Activated T-helper 17 cell treated with anti-CD3 and anti-CD28 coated beads, Interleukin-2, amount 50 U/mL, for 72 hours (primary cell): ENCODE measurements around the gene CASS4. TPM values are rescaled to one million over a fixed set of nuclear protein-coding genes. Genes with fewer than 3 reads are reported as not detected.
A peak's percentile ranks its signal among the peaks of the same experiment; 100 is the strongest.

Experiments
- ATAC-seq: fragments of 150-1000 bp; cut with Tn5 transposase; replicated peaks from 2 replicates; pipeline ENCODE4 v1.10.0; 2021; ENCODE audit warnings: mild to moderate bottlenecking, moderate library complexity
- H3K27ac Mint-ChIP-seq: one replicate; pipeline ENCODE4 v1.8.0; 2022; ENCODE audit warnings: mixed read lengths
- H3K27me3 Mint-ChIP-seq: one replicate; pipeline ENCODE4 v1.8.0; 2022; ENCODE audit warnings: mixed read lengths
- H3K36me3 Mint-ChIP-seq: one replicate; pipeline ENCODE4 v1.8.0; 2022; ENCODE audit warnings: low read depth, mild to moderate bottlenecking, mixed read lengths
- H3K4me1 Mint-ChIP-seq: one replicate; pipeline ENCODE4 v1.8.0; 2022; ENCODE audit warnings: mixed read lengths
- H3K4me3 Mint-ChIP-seq: one replicate; pipeline ENCODE4 v1.8.0; 2022; ENCODE audit warnings: mild to moderate bottlenecking, mixed read lengths
- H3K9me3 Mint-ChIP-seq: one replicate; pipeline ENCODE4 v1.8.0; 2022; ENCODE audit warnings: mixed read lengths
- total RNA-seq, 2 donors: library from RNA; stranded (reverse); gene quantifications; one replicate each; pipeline ENCODE4 v1.2.3, GENCODE V29; 2022

CASS4 gene
- total RNA-seq = 1 to 10 TPM; 5.1 to 9.4 TPM

GRCh38 chr20:56411759-56412472 lies at the start of gene CASS4:
Gene CASS4, plus strand, starts transcription at chr20:56412260. Its CDS starts 199 bp downstream, at chr20:56412459.
- peaks cover 20% of the 10 kb centered on the region for H3K4me1 Mint-ChIP-seq
- peak; percentile 49 for ATAC-seq
- no peaks in the 10 kb centered on the region for H3K27me3 Mint-ChIP-seq
- H3K9me3 Mint-ChIP-seq = no peaks in the 10 kb centered on the region
- H3K36me3 Mint-ChIP-seq = peaks cover 69% of the 10 kb centered on the region
- H3K4me3 Mint-ChIP-seq = peak within 1 kb of the TSS; percentile 80
- peak within 1 kb of the TSS; percentile 86 for H3K27ac Mint-ChIP-seq

- Mint-ChIP-seq H3K27ac (no peak overlapping the region), H3K36me3 (peaks cover 24% of the 10 kb centered on the region), H3K9me3 (no peaks in the 10 kb centered on the region), H3K27me3 (no peaks in the 10 kb centered on the region), H3K4me3 (no peak overlapping the region), H3K4me1 (peaks cover 5% of the 10 kb centered on the region)
- no peak for ATAC-seq
These were observed 49.1 kb upstream of the CASS4 start for GRCh38 chr20:56362833-56363413.

GRCh38 chr20:56363491-56363890 lies 48.6 kb upstream of the CASS4 start:
- Mint-ChIP-seq H3K27me3 (no peaks in the 10 kb centered on the region), H3K36me3 (peaks cover 30% of the 10 kb centered on the region), H3K9me3 (no peaks in the 10 kb centered on the region), H3K27ac (no peak overlapping the region), H3K4me3 (no peak overlapping the region), H3K4me1 (peaks cover 5% of the 10 kb centered on the region)
- no peak for ATAC-seq

GRCh38 chr20:56368351-56369134 lies 43.5 kb upstream of the CASS4 start:
- Mint-ChIP-seq H3K36me3 (peaks cover 67% of the 10 kb centered on the region), H3K27me3 (no peaks in the 10 kb centered on the region), H3K4me1 (peaks cover 6% of the 10 kb centered on the region), H3K4me3 (no peak overlapping the region), H3K9me3 (no peaks in the 10 kb centered on the region), H3K27ac (no peak overlapping the region)
- ATAC-seq = no peak

GRCh38 chr20:56369179-56369578 lies 42.9 kb upstream of the CASS4 start:
- Mint-ChIP-seq H3K9me3 (no peaks in the 10 kb centered on the region), H3K4me3 (no peak overlapping the region), H3K27me3 (no peaks in the 10 kb centered on the region), H3K27ac (no peak overlapping the region), H3K36me3 (peaks cover 73% of the 10 kb centered on the region), H3K4me1 (peaks cover 6% of the 10 kb centered on the region)
- ATAC-seq = no peak

GRCh38 chr20:56371977-56372376 lies 40.1 kb upstream of the CASS4 start:
- Mint-ChIP-seq H3K9me3 (no peaks in the 10 kb centered on the region), H3K27me3 (no peaks in the 10 kb centered on the region), H3K4me3 (no peak overlapping the region), H3K27ac (no peak overlapping the region), H3K4me1 (peaks cover 6% of the 10 kb centered on the region), H3K36me3 (peaks cover 79% of the 10 kb centered on the region)
- no peak for ATAC-seq

- Mint-ChIP-seq H3K4me1 (peaks cover 6% of the 10 kb centered on the region), H3K27ac (peak overlapping the region; percentile 8), H3K9me3 (no peaks in the 10 kb centered on the region), H3K36me3 (peaks cover 78% of the 10 kb centered on the region), H3K4me3 (no peak overlapping the region), H3K27me3 (no peaks in the 10 kb centered on the region)
- ATAC-seq = peak; percentile 85
These were observed 39.2 kb upstream of the CASS4 start for GRCh38 chr20:56372850-56373249.

GRCh38 chr20:56373942-56374341 lies 38.1 kb upstream of the CASS4 start:
- peaks cover 6% of the 10 kb centered on the region for H3K4me1 Mint-ChIP-seq
- peaks cover 79% of the 10 kb centered on the region for H3K36me3 Mint-ChIP-seq
- H3K27ac Mint-ChIP-seq = no peak overlapping the region
- no peaks in the 10 kb centered on the region for H3K9me3 Mint-ChIP-seq
- H3K4me3 Mint-ChIP-seq = no peak overlapping the region
- ATAC-seq = peak; percentile 74
- no peaks in the 10 kb centered on the region for H3K27me3 Mint-ChIP-seq

GRCh38 chr20:56376331-56376730 lies 35.7 kb upstream of the CASS4 start:
- Mint-ChIP-seq H3K27ac (no peak overlapping the region), H3K36me3 (peaks cover 79% of the 10 kb centered on the region), H3K4me3 (no peak overlapping the region), H3K27me3 (no peaks in the 10 kb centered on the region), H3K4me1 (peaks cover 6% of the 10 kb centered on the region), H3K9me3 (no peaks in the 10 kb centered on the region)
- ATAC-seq = no peak

GRCh38 chr20:56378386-56378785 lies 33.7 kb upstream of the CASS4 start:
- Mint-ChIP-seq H3K27me3 (no peaks in the 10 kb centered on the region), H3K4me3 (no peak overlapping the region), H3K36me3 (peaks cover 90% of the 10 kb centered on the region), H3K27ac (no peak overlapping the region), H3K4me1 (no peaks in the 10 kb centered on the region), H3K9me3 (no peaks in the 10 kb centered on the region)
- ATAC-seq = no peak

GRCh38 chr20:56380375-56380774 lies 31.7 kb upstream of the CASS4 start:
- Mint-ChIP-seq H3K36me3 (peaks cover 96% of the 10 kb centered on the region), H3K4me3 (no peak overlapping the region), H3K27me3 (no peaks in the 10 kb centered on the region), H3K4me1 (no peaks in the 10 kb centered on the region), H3K27ac (no peak overlapping the region), H3K9me3 (no peaks in the 10 kb centered on the region)
- no peak for ATAC-seq

GRCh38 chr20:56381501-56381900 lies 30.6 kb upstream of the CASS4 start:
- Mint-ChIP-seq H3K27ac (no peak overlapping the region), H3K9me3 (no peaks in the 10 kb centered on the region), H3K4me1 (no peaks in the 10 kb centered on the region), H3K27me3 (no peaks in the 10 kb centered on the region), H3K36me3 (peaks cover 96% of the 10 kb centered on the region), H3K4me3 (no peak overlapping the region)
- no peak for ATAC-seq

- Mint-ChIP-seq H3K9me3 (no peaks in the 10 kb centered on the region), H3K4me3 (no peak overlapping the region), H3K36me3 (peaks cover 89% of the 10 kb centered on the region), H3K27ac (no peak overlapping the region), H3K4me1 (no peaks in the 10 kb centered on the region), H3K27me3 (no peaks in the 10 kb centered on the region)
- ATAC-seq = no peak
These were observed 29.4 kb upstream of the CASS4 start for GRCh38 chr20:56382696-56383095.

- H3K4me1 Mint-ChIP-seq = no peaks in the 10 kb centered on the region
These were observed 28.7 kb upstream of the CASS4 start for GRCh38 chr20:56383334-56383733.

GRCh38 chr20:56385130-56385529 lies 26.9 kb upstream of the CASS4 start:
- H3K4me1 Mint-ChIP-seq = peaks cover 14% of the 10 kb centered on the region
- no peak for ATAC-seq
- peaks cover 66% of the 10 kb centered on the region for H3K36me3 Mint-ChIP-seq
- no peaks in the 10 kb centered on the region for H3K9me3 Mint-ChIP-seq
- H3K4me3 Mint-ChIP-seq = no peak overlapping the region
- no peak overlapping the region for H3K27ac Mint-ChIP-seq
- no peaks in the 10 kb centered on the region for H3K27me3 Mint-ChIP-seq

More at GRCh38 chr20:56383334-56383733, 28.7 kb upstream of the CASS4 start:
- no peak for ATAC-seq
- H3K4me3 Mint-ChIP-seq = no peak overlapping the region
- peak overlapping the region; percentile 38 for H3K27ac Mint-ChIP-seq
- no peaks in the 10 kb centered on the region for H3K9me3 Mint-ChIP-seq
- no peaks in the 10 kb centered on the region for H3K27me3 Mint-ChIP-seq
- H3K36me3 Mint-ChIP-seq = peaks cover 83% of the 10 kb centered on the region
